ENCODE results near the gene TBL1X. TPM values are rescaled to one million over a fixed set of nuclear protein-coding genes. Genes with fewer than 3 reads are reported as not detected.

The TBL1X gene
- 10 to 100 TPM in 5 of 10 donors, 1 to 10 TPM in 5; 6.5 to 14.1 (median 10.2) TPM for total RNA-seq
- 1 to 10 TPM; 1.8 to 3.6 TPM for polyA plus RNA-seq
- long read RNA-seq, donor 1, full-length matches to known transcripts = 1 of 10 reads
- long read RNA-seq, donor 1, partial matches to known transcripts = 1 of 10 reads
- long read RNA-seq, donor 1, other reads (novel, unspliced or antisense) = 8 of 10 reads
- long read RNA-seq, donor 2, partial matches to known transcripts = 0 of 13 reads
- long read RNA-seq, donor 2, other reads (novel, unspliced or antisense) = 13 of 13 reads
- long read RNA-seq, donor 3, full-length matches to known transcripts = 1 of 37 reads
- long read RNA-seq, donor 3, partial matches to known transcripts = 14 of 37 reads
- long read RNA-seq, donor 3, other reads (novel, unspliced or antisense) = 22 of 37 reads

DNA sequence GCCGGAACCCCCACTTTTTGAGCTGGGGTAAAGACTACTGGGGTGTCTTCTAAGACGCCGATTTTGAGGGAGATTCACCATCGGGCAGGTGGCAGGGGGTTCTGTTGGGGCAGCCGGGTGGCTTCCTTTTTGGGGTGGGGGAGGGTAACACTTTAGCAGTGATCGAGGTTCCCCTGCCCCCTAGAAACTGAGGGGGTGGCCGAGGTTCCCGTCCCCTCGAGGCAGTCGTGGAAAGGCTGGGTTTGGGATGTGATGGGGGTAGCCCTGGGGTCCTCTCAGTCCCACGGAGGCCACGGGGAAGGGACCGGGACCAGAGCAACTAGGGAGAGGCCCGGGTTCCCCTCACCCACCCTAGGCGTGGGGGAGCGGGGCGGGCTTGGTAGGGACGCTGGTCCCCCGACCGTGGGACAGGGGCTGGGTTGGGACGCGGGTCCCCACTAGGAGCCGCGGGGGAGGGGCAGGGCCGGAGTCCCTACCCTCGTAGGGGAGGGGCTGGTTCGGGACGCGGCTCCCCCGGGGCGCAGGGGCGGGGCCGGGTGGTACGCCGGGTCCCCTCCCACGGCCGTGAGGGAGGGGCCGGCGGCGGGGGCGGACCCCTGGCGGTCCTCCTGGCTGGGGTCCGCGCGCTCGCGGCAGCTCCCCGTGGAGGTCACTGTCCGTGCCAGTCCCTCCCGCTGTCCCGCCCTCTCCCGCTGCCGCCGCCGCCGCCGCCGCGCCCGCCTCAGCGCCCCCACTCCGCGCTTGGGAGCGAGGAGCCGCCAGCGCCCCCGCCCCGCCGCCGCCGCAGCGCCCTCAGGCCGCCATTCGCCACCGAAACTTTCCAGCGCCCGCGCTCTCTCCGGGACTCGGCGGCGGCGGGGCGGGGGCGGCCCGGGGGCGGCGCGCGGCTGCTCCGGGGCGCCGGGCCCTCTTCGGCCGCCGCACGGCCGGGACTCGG is at the start of gene TBL1X:
TBL1X (plus strand) TSS at position 624 of the 937 bp plus-strand sequence. CDS start 188,529 bp downstream, outside the sequence.
- WGBS, 2 donors = 4 to 12% methylated on average over 15 to 50 of the region's 99 CpGs

DNA sequence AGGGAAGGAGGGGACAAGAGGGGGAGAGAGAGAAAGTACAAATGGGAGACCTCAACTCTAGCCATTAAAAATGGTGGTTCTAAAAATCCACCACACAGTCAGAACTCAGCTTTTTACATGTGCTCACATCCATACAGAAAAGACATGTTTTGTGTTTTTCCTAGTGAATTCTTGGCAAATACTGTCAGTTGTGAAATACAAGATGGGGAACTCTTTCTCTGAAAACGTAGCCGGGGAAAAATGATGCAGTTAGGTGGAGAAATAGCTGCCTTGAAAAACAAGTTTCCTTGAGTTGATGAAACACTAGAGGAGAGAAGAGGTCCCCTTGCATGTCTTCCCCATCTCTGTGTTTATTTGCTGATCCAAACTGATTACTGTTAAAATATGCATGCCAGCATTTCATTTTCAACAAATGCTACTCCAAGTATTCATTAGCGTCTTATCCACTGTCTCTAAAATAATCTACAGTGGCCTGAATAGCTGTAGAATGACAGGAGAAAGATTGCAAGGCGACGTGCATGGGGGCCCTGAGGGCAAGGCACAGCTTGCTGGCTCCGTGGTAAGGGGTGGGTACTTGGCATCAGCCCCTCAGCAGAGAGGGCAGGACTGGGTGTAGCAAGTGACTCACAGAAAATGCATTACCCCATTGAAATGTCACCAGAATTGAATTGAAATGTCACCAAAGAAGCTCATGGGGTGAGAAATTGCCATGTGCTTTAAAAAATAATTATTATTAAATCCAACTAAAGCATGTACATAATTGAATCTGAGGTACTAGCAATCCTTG is 48.1 kb upstream of the TBL1X start:
- Histone ChIP-seq H3K27me3 (peaks cover 0 to 27% (median 0%) of the 10 kb centered on the region in 7 donors), H3K4me1 (peaks cover 0 to 4% (median 0%) of the 10 kb centered on the region in 9 donors), H3K27ac (no peak overlapping the region), H3K4me3 (no peak overlapping the region), H3K36me3 (no peaks in the 10 kb centered on the region), H3K9me3 (peaks cover 0 to under 1% (median 0%) of the 10 kb centered on the region in 11 donors)
- intact Hi-C loops (cut with DNase I) = no loop called here
- DNase-seq (no peak), ATAC-seq (no peak)
- TF ChIP-seq, protein P1, sequence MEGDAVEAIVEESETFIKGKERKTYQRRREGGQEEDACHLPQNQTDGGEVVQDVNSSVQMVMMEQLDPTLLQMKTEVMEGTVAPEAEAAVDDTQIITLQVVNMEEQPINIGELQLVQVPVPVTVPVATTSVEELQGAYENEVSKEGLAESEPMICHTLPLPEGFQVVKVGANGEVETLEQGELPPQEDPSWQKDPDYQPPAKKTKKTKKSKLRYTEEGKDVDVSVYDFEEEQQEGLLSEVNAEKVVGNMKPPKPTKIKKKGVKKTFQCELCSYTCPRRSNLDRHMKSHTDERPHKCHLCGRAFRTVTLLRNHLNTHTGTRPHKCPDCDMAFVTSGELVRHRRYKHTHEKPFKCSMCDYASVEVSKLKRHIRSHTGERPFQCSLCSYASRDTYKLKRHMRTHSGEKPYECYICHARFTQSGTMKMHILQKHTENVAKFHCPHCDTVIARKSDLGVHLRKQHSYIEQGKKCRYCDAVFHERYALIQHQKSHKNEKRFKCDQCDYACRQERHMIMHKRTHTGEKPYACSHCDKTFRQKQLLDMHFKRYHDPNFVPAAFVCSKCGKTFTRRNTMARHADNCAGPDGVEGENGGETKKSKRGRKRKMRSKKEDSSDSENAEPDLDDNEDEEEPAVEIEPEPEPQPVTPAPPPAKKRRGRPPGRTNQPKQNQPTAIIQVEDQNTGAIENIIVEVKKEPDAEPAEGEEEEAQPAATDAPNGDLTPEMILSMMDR (IDR thresholded peaks at IDR 0.05) = no peak
- WGBS, 2 donors = 51 to 58% methylated on average over 6 of the region's 6 CpGs

More for the DNA sequence above, at the start of gene TBL1X:
- Histone ChIP-seq H3K9me3 (no peaks in the 10 kb centered on the region), H3K27ac (peak within 1 kb of the TSS; percentile 52 to 84 (median 78)), H3K4me3 (peak within 1 kb of the TSS; percentile 44 to 77 (median 71)), H3K36me3 (no peaks in the 10 kb centered on the region), H3K27me3 (peaks cover 0 to 86% (median 0%) of the 10 kb centered on the region in 7 donors), H3K4me1 (peaks cover 0 to 46% (median 14%) of the 10 kb centered on the region in 9 donors)
- ATAC-seq (peak; percentile 53 to 72 (median 66)), DNase-seq (peak; percentile 47 to 69)
- TF ChIP-seq, protein P1 (IDR thresholded peaks at IDR 0.05) = no peak
- intact Hi-C loops (cut with DNase I) = loop anchor here in 7 of 10 donors (2.0 to 10.0 kb wide), 7 partner anchors 70 to 243 kb away; no protein-coding TSS in a partner anchor

- no peaks in the 10 kb centered on the region for H3K36me3 ChIP-seq
- no peak for ATAC-seq
Measured at GRCh38 chrX:9418262-9418661, 46.6 kb upstream of the TBL1X start.

More at GRCh38 chrX:9418262-9418661, 46.6 kb upstream of the TBL1X start:
- TF ChIP-seq, protein P1 (IDR thresholded peaks at IDR 0.05) = no peak
- no peaks in the 10 kb centered on the region for H3K9me3 ChIP-seq
- H3K27ac ChIP-seq = no peak overlapping the region
- intact Hi-C loops (cut with DNase I) = no loop called here
- DNase-seq = no peak
- H3K4me3 ChIP-seq = no peak overlapping the region
- peaks cover 0 to 27% (median 0%) of the 10 kb centered on the region in 7 donors for H3K27me3 ChIP-seq
- 84 to 87% methylated on average over 6 of the region's 6 CpGs for WGBS, 2 donors
- H3K4me1 ChIP-seq = peaks cover 0 to 4% (median 0%) of the 10 kb centered on the region in 9 donors
